Measurements from ENCODE around the gene NSUN3.
"Not testable (repeated sequence)": the region's sequence is repeated elsewhere in the genome, so short reads cannot be mapped to it uniquely, and the experiment has no call there.

Gene NSUN3

GRCh38 chr3:94101860-94102259 lies 39.0 kb downstream of the NSUN3 start:
- Histone ChIP-seq H3K9ac (ENCODE audit: low read depth, low read length) (no peak overlapping the region), H3K9me3 (ENCODE audit: control insufficient read depth, insufficient read depth, low read length) (no peaks in the 10 kb centered on the region), H3K4me1 (ENCODE audit: control insufficient read depth, insufficient read depth, low read length) (no peaks in the 10 kb centered on the region), H3K4me3 (ENCODE audit: low read depth, low read length) (no peak overlapping the region), H3K36me3 (ENCODE audit: control insufficient read depth, insufficient read depth, low read length) (no peaks in the 10 kb centered on the region), H3K27me3 (ENCODE audit: control insufficient read depth, insufficient read depth, low read length) (no peaks in the 10 kb centered on the region)

DNA sequence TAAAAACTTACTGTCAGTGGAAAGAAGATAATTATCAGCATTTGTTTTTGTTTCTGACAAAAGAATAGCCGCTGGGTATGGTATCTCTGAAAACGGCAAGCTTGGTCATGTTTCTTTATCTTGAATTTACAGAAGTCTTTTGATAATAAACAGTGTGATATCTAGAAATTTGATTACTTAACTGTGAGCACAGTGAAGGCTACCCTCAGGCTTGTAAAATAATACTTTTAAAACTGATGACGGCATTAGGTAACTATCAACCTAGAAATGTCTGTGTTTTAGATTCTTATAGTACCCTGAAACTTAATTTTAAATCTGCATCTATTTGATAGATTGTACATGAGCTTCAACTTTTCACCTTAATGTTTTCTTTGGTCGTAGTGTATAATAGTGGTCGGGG lies 43.4 kb downstream of the NSUN3 start:
- Histone ChIP-seq H3K9me3 (ENCODE audit: control insufficient read depth, insufficient read depth, low read length) (no peaks in the 10 kb centered on the region), H3K4me3 (ENCODE audit: low read depth, low read length) (no peak overlapping the region)

DNA sequence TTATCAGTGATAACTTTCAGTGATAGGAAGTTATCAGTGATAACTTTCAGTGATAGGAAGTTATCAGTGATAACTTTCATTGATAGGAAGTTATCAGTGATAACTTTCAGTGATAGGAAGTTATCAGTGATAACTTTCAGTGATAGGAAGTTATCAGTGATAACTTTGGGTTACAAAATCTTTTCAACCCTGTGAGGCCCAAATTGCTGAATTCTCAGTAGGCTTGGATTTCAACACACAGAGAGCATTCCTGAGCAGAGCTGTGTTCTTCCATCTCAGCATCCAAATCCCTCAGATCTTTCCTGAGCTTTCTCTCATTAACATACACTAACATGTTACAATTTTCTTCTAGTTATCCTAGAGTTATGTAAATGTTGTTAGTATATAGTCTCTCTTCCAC lies 47.4 kb downstream of the NSUN3 start:
- H3K9ac ChIP-seq (ENCODE audit: low read depth, low read length); H3K36me3 ChIP-seq (ENCODE audit: control insufficient read depth, insufficient read depth, low read length); H3K27me3 ChIP-seq (ENCODE audit: control insufficient read depth, insufficient read depth, low read length); H3K4me1 ChIP-seq (ENCODE audit: control insufficient read depth, insufficient read depth, low read length); H3K4me3 ChIP-seq (ENCODE audit: low read depth, low read length); H3K9me3 ChIP-seq (ENCODE audit: control insufficient read depth, insufficient read depth, low read length): not testable (repeated sequence)

More for the DNA sequence above, 43.4 kb downstream of the NSUN3 start:
- no peak overlapping the region for H3K9ac ChIP-seq (ENCODE audit: low read depth, low read length)
- H3K36me3 ChIP-seq (ENCODE audit: control insufficient read depth, insufficient read depth, low read length): peaks cover 3% of the 10 kb centered on the region
- no peaks in the 10 kb centered on the region for H3K27me3 ChIP-seq (ENCODE audit: control insufficient read depth, insufficient read depth, low read length)
- H3K4me1 ChIP-seq (ENCODE audit: control insufficient read depth, insufficient read depth, low read length): no peaks in the 10 kb centered on the region

DNA sequence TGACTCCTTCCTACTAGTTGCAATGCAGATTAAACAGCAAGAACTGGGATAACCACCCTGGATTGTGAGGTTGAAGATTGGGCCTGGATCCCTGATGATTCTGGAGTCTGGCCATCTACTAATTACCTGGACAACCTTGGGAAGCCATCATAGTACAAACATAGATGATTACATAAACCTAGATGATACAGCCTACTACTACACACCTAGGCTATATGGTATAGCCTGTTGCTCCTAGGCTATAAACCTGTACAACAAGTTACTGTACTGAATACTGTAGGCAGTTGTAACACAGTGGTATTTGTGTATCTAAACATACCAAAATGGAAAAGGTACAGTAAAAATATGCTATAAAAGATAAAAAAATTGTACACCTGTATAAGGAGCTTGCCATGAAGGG lies 48.0 kb downstream of the NSUN3 start:
- Histone ChIP-seq H3K4me1 (ENCODE audit: control insufficient read depth, insufficient read depth, low read length) (no peaks in the 10 kb centered on the region), H3K9ac (ENCODE audit: low read depth, low read length) (no peak overlapping the region), H3K36me3 (ENCODE audit: control insufficient read depth, insufficient read depth, low read length) (peaks cover 3% of the 10 kb centered on the region), H3K4me3 (ENCODE audit: low read depth, low read length) (no peak overlapping the region), H3K27me3 (ENCODE audit: control insufficient read depth, insufficient read depth, low read length) (no peaks in the 10 kb centered on the region), H3K9me3 (ENCODE audit: control insufficient read depth, insufficient read depth, low read length) (no peaks in the 10 kb centered on the region)

DNA sequence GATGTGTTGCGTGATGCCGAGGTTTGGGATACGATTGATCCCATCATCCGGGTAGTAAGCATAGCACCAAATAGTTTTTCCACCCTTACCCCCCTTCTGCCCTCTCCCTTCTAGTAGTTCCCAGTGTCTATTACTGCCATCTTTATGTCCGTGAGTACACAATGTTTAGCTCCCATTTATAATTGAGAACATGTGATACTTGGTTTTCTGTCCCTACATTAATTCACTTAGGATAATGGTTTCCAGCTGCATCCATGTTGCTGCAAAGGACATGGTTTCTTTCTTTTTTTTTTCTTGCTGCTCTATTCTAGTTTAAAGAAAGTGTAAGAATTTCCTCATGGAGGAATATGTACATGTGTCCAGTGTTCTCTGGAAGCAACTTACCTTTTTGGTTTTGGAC lies 51.8 kb downstream of the NSUN3 start:
- Histone ChIP-seq H3K27me3 (ENCODE audit: control insufficient read depth, insufficient read depth, low read length) (no peaks in the 10 kb centered on the region), H3K9ac (ENCODE audit: low read depth, low read length) (no peak overlapping the region), H3K36me3 (ENCODE audit: control insufficient read depth, insufficient read depth, low read length) (peaks cover 3% of the 10 kb centered on the region), H3K9me3 (ENCODE audit: control insufficient read depth, insufficient read depth, low read length) (no peaks in the 10 kb centered on the region), H3K4me3 (ENCODE audit: low read depth, low read length) (no peak overlapping the region), H3K4me1 (ENCODE audit: control insufficient read depth, insufficient read depth, low read length) (no peaks in the 10 kb centered on the region)

DNA sequence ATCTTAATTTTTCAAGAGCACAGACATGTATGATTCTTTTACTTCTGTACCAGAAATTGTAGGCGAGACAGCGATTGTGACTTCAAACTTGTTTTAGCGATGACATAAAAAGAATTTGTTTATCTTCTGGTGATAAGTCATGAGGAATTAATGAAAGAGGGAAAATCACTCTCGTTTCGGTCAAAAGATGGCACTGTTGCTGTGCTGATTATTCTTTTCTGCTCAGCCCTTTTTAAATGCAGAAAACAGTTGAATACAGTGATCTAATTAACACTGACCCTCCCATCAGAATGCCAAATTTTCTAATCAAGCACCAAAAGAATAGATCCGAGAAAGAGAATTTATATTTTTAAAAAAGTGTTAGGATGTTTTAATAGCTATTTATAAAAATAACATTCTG lies 52.6 kb downstream of the NSUN3 start:
- Histone ChIP-seq H3K4me1 (ENCODE audit: control insufficient read depth, insufficient read depth, low read length) (no peaks in the 10 kb centered on the region), H3K27me3 (ENCODE audit: control insufficient read depth, insufficient read depth, low read length) (no peaks in the 10 kb centered on the region), H3K9me3 (ENCODE audit: control insufficient read depth, insufficient read depth, low read length) (no peaks in the 10 kb centered on the region), H3K4me3 (ENCODE audit: low read depth, low read length) (no peak overlapping the region), H3K9ac (ENCODE audit: low read depth, low read length) (no peak overlapping the region), H3K36me3 (ENCODE audit: control insufficient read depth, insufficient read depth, low read length) (peaks cover 3% of the 10 kb centered on the region)

- H3K4me1 ChIP-seq (ENCODE audit: control insufficient read depth, insufficient read depth, low read length): no peaks in the 10 kb centered on the region
- H3K36me3 ChIP-seq (ENCODE audit: control insufficient read depth, insufficient read depth, low read length): no peaks in the 10 kb centered on the region
- H3K4me3 ChIP-seq (ENCODE audit: low read depth, low read length): no peak overlapping the region
- H3K9ac ChIP-seq (ENCODE audit: low read depth, low read length): no peak overlapping the region
- H3K9me3 ChIP-seq (ENCODE audit: control insufficient read depth, insufficient read depth, low read length): no peaks in the 10 kb centered on the region
- no peaks in the 10 kb centered on the region for H3K27me3 ChIP-seq (ENCODE audit: control insufficient read depth, insufficient read depth, low read length)
Measured at GRCh38 chr3:94117729-94118128, 54.9 kb downstream of the NSUN3 start.

GRCh38 chr3:94118390-94118789 lies 55.5 kb downstream of the NSUN3 start:
- Histone ChIP-seq H3K27me3 (ENCODE audit: control insufficient read depth, insufficient read depth, low read length) (no peaks in the 10 kb centered on the region), H3K9ac (ENCODE audit: low read depth, low read length) (no peak overlapping the region), H3K36me3 (ENCODE audit: control insufficient read depth, insufficient read depth, low read length) (no peaks in the 10 kb centered on the region), H3K4me3 (ENCODE audit: low read depth, low read length) (no peak overlapping the region), H3K9me3 (ENCODE audit: control insufficient read depth, insufficient read depth, low read length) (no peaks in the 10 kb centered on the region), H3K4me1 (ENCODE audit: control insufficient read depth, insufficient read depth, low read length) (no peaks in the 10 kb centered on the region)

DNA sequence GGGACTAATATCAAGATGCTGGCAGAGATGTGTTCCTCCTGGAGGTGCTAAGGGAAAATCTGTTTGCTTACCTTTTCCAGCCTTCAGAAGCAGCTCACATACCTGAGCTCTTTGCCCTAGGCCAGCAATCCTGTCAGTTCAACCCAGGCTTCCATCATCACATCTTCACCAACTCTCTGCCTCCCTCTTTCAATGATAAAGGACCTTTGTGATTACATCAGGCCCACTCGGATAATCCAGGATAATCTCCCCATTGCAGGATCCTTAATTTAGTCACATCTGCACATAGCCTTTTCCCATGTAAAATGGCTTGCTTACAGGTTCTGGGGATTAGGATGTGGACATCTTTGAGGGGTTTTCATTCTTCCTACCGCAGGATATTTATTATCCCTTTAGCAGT lies 58.3 kb downstream of the NSUN3 start:
- H3K9ac ChIP-seq (ENCODE audit: low read depth, low read length): no peak overlapping the region
- no peaks in the 10 kb centered on the region for H3K4me1 ChIP-seq (ENCODE audit: control insufficient read depth, insufficient read depth, low read length)
- H3K36me3 ChIP-seq (ENCODE audit: control insufficient read depth, insufficient read depth, low read length): no peaks in the 10 kb centered on the region
- H3K4me3 ChIP-seq (ENCODE audit: low read depth, low read length): no peak overlapping the region
- H3K27me3 ChIP-seq (ENCODE audit: control insufficient read depth, insufficient read depth, low read length): no peaks in the 10 kb centered on the region
- H3K9me3 ChIP-seq (ENCODE audit: control insufficient read depth, insufficient read depth, low read length): no peaks in the 10 kb centered on the region

DNA sequence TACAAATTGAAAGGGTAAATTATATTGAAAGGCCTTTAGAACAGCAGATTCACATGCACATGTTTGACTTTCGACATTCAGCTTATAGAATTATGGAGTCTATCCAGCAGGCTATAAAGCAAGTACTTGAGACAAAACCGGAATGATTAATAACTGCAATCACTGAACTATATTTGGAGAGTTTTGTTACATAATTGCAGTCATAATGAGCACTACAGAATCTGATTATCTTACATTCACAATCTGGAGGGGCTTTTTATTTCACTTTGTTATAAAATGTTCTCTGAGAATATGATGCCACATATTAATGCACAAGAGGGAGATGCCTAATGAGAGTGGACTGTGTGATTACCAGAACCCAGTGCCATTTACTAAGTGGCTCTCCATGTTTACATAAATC lies 64.3 kb downstream of the NSUN3 start:
- Histone ChIP-seq H3K4me1 (ENCODE audit: control insufficient read depth, insufficient read depth, low read length) (no peaks in the 10 kb centered on the region), H3K36me3 (ENCODE audit: control insufficient read depth, insufficient read depth, low read length) (no peaks in the 10 kb centered on the region), H3K9ac (ENCODE audit: low read depth, low read length) (no peak overlapping the region), H3K27me3 (ENCODE audit: control insufficient read depth, insufficient read depth, low read length) (no peaks in the 10 kb centered on the region), H3K4me3 (ENCODE audit: low read depth, low read length) (no peak overlapping the region), H3K9me3 (ENCODE audit: control insufficient read depth, insufficient read depth, low read length) (no peaks in the 10 kb centered on the region)

- Histone ChIP-seq H3K4me1 (ENCODE audit: control insufficient read depth, insufficient read depth, low read length) (peaks cover 3% of the 10 kb centered on the region), H3K9ac (ENCODE audit: low read depth, low read length) (no peak overlapping the region), H3K27me3 (ENCODE audit: control insufficient read depth, insufficient read depth, low read length) (no peaks in the 10 kb centered on the region), H3K36me3 (ENCODE audit: control insufficient read depth, insufficient read depth, low read length) (no peaks in the 10 kb centered on the region), H3K9me3 (ENCODE audit: control insufficient read depth, insufficient read depth, low read length) (no peaks in the 10 kb centered on the region), H3K4me3 (ENCODE audit: low read depth, low read length) (no peak overlapping the region)
Measured at GRCh38 chr3:94130690-94131089, 67.8 kb downstream of the NSUN3 start.

- no peaks in the 10 kb centered on the region for H3K9me3 ChIP-seq (ENCODE audit: control insufficient read depth, insufficient read depth, low read length)
- H3K9ac ChIP-seq (ENCODE audit: low read depth, low read length): no peak overlapping the region
- H3K36me3 ChIP-seq (ENCODE audit: control insufficient read depth, insufficient read depth, low read length): no peaks in the 10 kb centered on the region
- H3K27me3 ChIP-seq (ENCODE audit: control insufficient read depth, insufficient read depth, low read length): no peaks in the 10 kb centered on the region
- peaks cover 3% of the 10 kb centered on the region for H3K4me1 ChIP-seq (ENCODE audit: control insufficient read depth, insufficient read depth, low read length)
- H3K4me3 ChIP-seq (ENCODE audit: low read depth, low read length): no peak overlapping the region
Measured at GRCh38 chr3:94132777-94133176, 69.9 kb downstream of the NSUN3 start.

GRCh38 chr3:94136133-94136532 lies 73.3 kb downstream of the NSUN3 start:
- Histone ChIP-seq H3K9me3 (ENCODE audit: control insufficient read depth, insufficient read depth, low read length) (no peaks in the 10 kb centered on the region), H3K27me3 (ENCODE audit: control insufficient read depth, insufficient read depth, low read length) (no peaks in the 10 kb centered on the region), H3K4me1 (ENCODE audit: control insufficient read depth, insufficient read depth, low read length) (peaks cover 3% of the 10 kb centered on the region), H3K9ac (ENCODE audit: low read depth, low read length) (no peak overlapping the region), H3K4me3 (ENCODE audit: low read depth, low read length) (no peak overlapping the region), H3K36me3 (ENCODE audit: control insufficient read depth, insufficient read depth, low read length) (no peaks in the 10 kb centered on the region)
